SK-N-SH (cell line): ENCODE results near the gene GTF2E1. TPM values are rescaled to one million over a fixed set of nuclear protein-coding genes. Genes with fewer than 3 reads are reported as not detected.
A peak's percentile ranks its signal among the peaks of the same experiment; 100 is the strongest.

ENCODE experiments used
- CTCF ChIA-PET: fragments of 300-600, 350-600 bp; formaldehyde crosslinking; extraction: SDS; loops from one replicate; lab custom pipeline; 2021; lab: Yijun Ruan, JAX
- POLR2A ChIA-PET: fragments of 350-600 bp; sonication (Branson Sonifier 250); formaldehyde crosslinking; extraction: SDS; loops from one replicate; lab custom pipeline; 2020; ENCODE audit warnings: antibody characterized with exemption, inconsistent platforms; lab: Yijun Ruan, JAX
- DNase-seq: peaks from one replicate; pipeline ENCODE4 v3.0.0; 2012
- H2AFZ ChIP-seq: fragments of 200-600 bp; sonication (generic); 2 replicates; pipeline ENCODE4 v1.8.1; 2016; ENCODE audit warnings: antibody characterized with exemption, mild to moderate bottlenecking, low read depth
- H3F3A ChIP-seq: fragments of 200-600 bp; sonication (generic); replicated peaks from 2 replicates; pipeline ENCODE3; 2016; ENCODE audit warnings: antibody characterized with exemption, mild to moderate bottlenecking; ENCODE audit not compliant: insufficient read depth
- H3K27ac ChIP-seq, 2 experiments: fragments of 200-500 bp in 1 of 2; fragments of 200-600 bp in 1 of 2; sonication (Bioruptor generic) in 1 of 2; sonication (generic), shearing (Covaris generic) in 1 of 2; 2 replicates each; pipeline versions ENCODE4 v1.5.1 to v1.6.1; 2014 to 2016; ENCODE audit warnings: low read depth in 2 of 2, inconsistent platforms in 1 of 2, low read length in 1 of 2, mild to moderate bottlenecking in 1 of 2, mixed read lengths in 1 of 2
- H3K27me3 ChIP-seq: fragments of 200-600 bp; sonication (generic), shearing (Covaris generic); 2 replicates; pipeline ENCODE4 v1.6.1; 2016; ENCODE audit warnings: mixed run types; ENCODE audit not compliant: insufficient read depth
- H3K36me3 ChIP-seq, 2 experiments: fragments of 200-500 bp in 1 of 2; fragments of 200-600 bp in 1 of 2; sonication (Bioruptor generic) in 1 of 2; sonication (generic) in 1 of 2; replicated peaks in 1 of 2; 2 replicates each; pipeline versions ENCODE3 to v1.5.1; 2014 to 2016; ENCODE audit warnings: low read length in 1 of 2, mild to moderate bottlenecking in 1 of 2; ENCODE audit not compliant: insufficient read depth in 2 of 2, control insufficient read depth in 1 of 2
- H3K4me1 ChIP-seq, 2 experiments: fragments of 200-500 bp in 1 of 2; fragments of 200-600 bp in 1 of 2; sonication (Bioruptor generic) in 1 of 2; sonication (generic), shearing (Covaris generic) in 1 of 2; 2 replicates each; pipeline versions ENCODE4 v1.5.1 to v1.6.1; 2014 to 2016; ENCODE audit warnings: low read depth in 1 of 2, low read length in 1 of 2, mixed run types in 1 of 2; ENCODE audit not compliant: insufficient read depth in 2 of 2, control insufficient read depth in 1 of 2
- H3K4me2 ChIP-seq: fragments of 200-600 bp; sonication (generic), shearing (Covaris generic); 2 replicates; pipeline ENCODE4 v1.6.1; 2017; ENCODE audit warnings: mixed run types
- H3K4me3 ChIP-seq, 2 experiments: fragments of 200-500 bp in 1 of 2; fragments of 200-600 bp in 1 of 2; sonication (Bioruptor generic) in 1 of 2; sonication (generic), shearing (Covaris generic) in 1 of 2; 2 replicates each; pipeline versions ENCODE4 v1.5.1 to v1.8.1; 2014 to 2016; ENCODE audit warnings: low read depth in 2 of 2, inconsistent platforms in 1 of 2, low read length in 1 of 2, mild to moderate bottlenecking in 1 of 2, mixed read lengths in 1 of 2, moderate library complexity in 1 of 2
- H3K79me2 ChIP-seq: fragments of 200-600 bp; sonication (generic); 2 replicates; pipeline ENCODE4 v1.8.1; 2017; ENCODE audit warnings: mild to moderate bottlenecking; ENCODE audit not compliant: insufficient read depth
- H3K9ac ChIP-seq: fragments of 200-600 bp; sonication (generic); 2 replicates; pipeline ENCODE4 v1.6.1; 2017; ENCODE audit warnings: mixed run types
- H3K9me2 ChIP-seq: fragments of 200-600 bp; sonication (generic); 2 replicates; pipeline ENCODE4 v1.6.1; 2017; ENCODE audit warnings: mixed run types
- H3K9me3 ChIP-seq: fragments of 200-600 bp; sonication (generic); 2 replicates; pipeline ENCODE4 v1.6.1; 2017; ENCODE audit warnings: mixed run types, mild to moderate bottlenecking, moderate library complexity
- H4K20me1 ChIP-seq: fragments of 200-600 bp; sonication (generic); 2 replicates; pipeline ENCODE4 v1.6.1; 2017; ENCODE audit warnings: mild to moderate bottlenecking, mixed run types; ENCODE audit not compliant: insufficient read depth
- EP300 ChIP-seq, 2 experiments: IDR thresholded peaks; 2 replicates each; pipeline versions ENCODE4 v1.4.0 to v1.6.1; 2012; ENCODE audit warnings: borderline replicate concordance in 1 of 2, low read depth in 1 of 2, low read length in 1 of 2
- FOSL2 ChIP-seq: IDR thresholded peaks from 2 replicates; pipeline ENCODE4 v1.4.0; 2012; ENCODE audit warnings: low read depth, mild to moderate bottlenecking, moderate library complexity, borderline replicate concordance
- FOXJ3 ChIP-seq: sonication (generic); formaldehyde crosslinking; IDR thresholded peaks from 2 replicates; pipeline ENCODE4 v1.5.1; 2020; ENCODE audit warnings: mild to moderate bottlenecking, missing genetic modification reagents
- FOXM1 ChIP-seq: IDR thresholded peaks from 2 replicates; pipeline ENCODE4 v1.4.0; 2012; ENCODE audit warnings: low read depth, mild to moderate bottlenecking
- IRF3 ChIP-seq: fragments of 150-350 bp; IDR thresholded peaks from 2 replicates; pipeline ENCODE4 v1.6.1; 2016; ENCODE audit warnings: mild to moderate bottlenecking, low read depth, low read length
- JUND ChIP-seq: IDR thresholded peaks from 2 replicates; pipeline ENCODE4 v1.4.0; 2012
- NFIC ChIP-seq: IDR thresholded peaks from 2 replicates; pipeline ENCODE4 v1.4.0; 2012; ENCODE audit warnings: borderline replicate concordance
- NRF1 ChIP-seq: IDR thresholded peaks from 2 replicates; pipeline ENCODE4 v1.6.1; 2012; ENCODE audit warnings: low read depth, mild to moderate bottlenecking, low read length
- PBX3 ChIP-seq: IDR thresholded peaks from 2 replicates; pipeline ENCODE4; 2012
- RAD21 ChIP-seq: IDR thresholded peaks from 2 replicates; pipeline ENCODE4 v1.6.1; 2012; ENCODE audit warnings: mild to moderate bottlenecking, low read length
- RXRA ChIP-seq: IDR thresholded peaks from 2 replicates; pipeline ENCODE4 v1.4.0; 2012; ENCODE audit warnings: low read depth, mild to moderate bottlenecking, borderline replicate concordance
- SMC3 ChIP-seq: IDR thresholded peaks from 2 replicates; pipeline ENCODE4 v1.6.1; 2012; ENCODE audit warnings: low read depth, low read length, improper control_type of control experiment
- TCF12 ChIP-seq: IDR thresholded peaks from 2 replicates; pipeline ENCODE4 v1.4.0; 2012
- YY1 ChIP-seq: IDR thresholded peaks from 2 replicates; pipeline ENCODE4 v1.4.0; 2012; ENCODE audit warnings: low read depth, mild to moderate bottlenecking
- WGBS: methylation state at CpG from one replicate; pipeline ENCODE4 v1.1.6; 2017; ENCODE audit warnings: low lambda C conversion rate; 5-methylcytosine and 5-hydroxymethylcytosine counted together
- polyA plus RNA-seq, 3 experiments: library from polyadenylated mRNA; depleted of rRNA; stranded (reverse); fragments of >200 nt; gene quantifications; 2 replicates each; pipeline ENCODE4 v1.2.3, GENCODE V29; 2012
- TF ChIP-seq, protein P1 (sequence below): fragments of 200-600 bp; sonication (generic); IDR thresholded peaks from 2 replicates; pipeline ENCODE4 v1.6.1; 2017; ENCODE audit warnings: antibody characterized with exemption, mild to moderate bottlenecking, moderate library complexity
- TF ChIP-seq, protein P2 (sequence below): IDR thresholded peaks from 2 replicates; pipeline ENCODE4 v1.4.0; 2012; ENCODE audit warnings: low read depth, borderline replicate concordance
- TF ChIP-seq, protein P3 (sequence below): IDR thresholded peaks from 2 replicates; pipeline ENCODE4 v1.6.1; 2012; ENCODE audit warnings: mild to moderate bottlenecking, low read depth, low read length, moderate library complexity

The GTF2E1 gene
- polyA plus RNA-seq, 1 of the 3 experiments (the other 2 are of a cell fraction): 5.7 TPM

- TF ChIP-seq NRF1 (no peak), SMC3 (no peak), YY1 (no peak), FOXM1 (no peak), TCF12 (peak; percentile 73), NFIC (peak; percentile 14; the same call in 1 of the 2 replicates), PBX3 (peak; percentile 23; the same call in 1 of the 2 replicates), RXRA (peak; percentile 65; the same call in 1 of the 2 replicates)
- TF ChIP-seq, protein P1, sequence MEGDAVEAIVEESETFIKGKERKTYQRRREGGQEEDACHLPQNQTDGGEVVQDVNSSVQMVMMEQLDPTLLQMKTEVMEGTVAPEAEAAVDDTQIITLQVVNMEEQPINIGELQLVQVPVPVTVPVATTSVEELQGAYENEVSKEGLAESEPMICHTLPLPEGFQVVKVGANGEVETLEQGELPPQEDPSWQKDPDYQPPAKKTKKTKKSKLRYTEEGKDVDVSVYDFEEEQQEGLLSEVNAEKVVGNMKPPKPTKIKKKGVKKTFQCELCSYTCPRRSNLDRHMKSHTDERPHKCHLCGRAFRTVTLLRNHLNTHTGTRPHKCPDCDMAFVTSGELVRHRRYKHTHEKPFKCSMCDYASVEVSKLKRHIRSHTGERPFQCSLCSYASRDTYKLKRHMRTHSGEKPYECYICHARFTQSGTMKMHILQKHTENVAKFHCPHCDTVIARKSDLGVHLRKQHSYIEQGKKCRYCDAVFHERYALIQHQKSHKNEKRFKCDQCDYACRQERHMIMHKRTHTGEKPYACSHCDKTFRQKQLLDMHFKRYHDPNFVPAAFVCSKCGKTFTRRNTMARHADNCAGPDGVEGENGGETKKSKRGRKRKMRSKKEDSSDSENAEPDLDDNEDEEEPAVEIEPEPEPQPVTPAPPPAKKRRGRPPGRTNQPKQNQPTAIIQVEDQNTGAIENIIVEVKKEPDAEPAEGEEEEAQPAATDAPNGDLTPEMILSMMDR: no peak
- TF ChIP-seq, protein P2, sequence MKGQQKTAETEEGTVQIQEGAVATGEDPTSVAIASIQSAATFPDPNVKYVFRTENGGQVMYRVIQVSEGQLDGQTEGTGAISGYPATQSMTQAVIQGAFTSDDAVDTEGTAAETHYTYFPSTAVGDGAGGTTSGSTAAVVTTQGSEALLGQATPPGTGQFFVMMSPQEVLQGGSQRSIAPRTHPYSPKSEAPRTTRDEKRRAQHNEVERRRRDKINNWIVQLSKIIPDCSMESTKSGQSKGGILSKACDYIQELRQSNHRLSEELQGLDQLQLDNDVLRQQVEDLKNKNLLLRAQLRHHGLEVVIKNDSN: no peak
- TF ChIP-seq, protein P3, sequence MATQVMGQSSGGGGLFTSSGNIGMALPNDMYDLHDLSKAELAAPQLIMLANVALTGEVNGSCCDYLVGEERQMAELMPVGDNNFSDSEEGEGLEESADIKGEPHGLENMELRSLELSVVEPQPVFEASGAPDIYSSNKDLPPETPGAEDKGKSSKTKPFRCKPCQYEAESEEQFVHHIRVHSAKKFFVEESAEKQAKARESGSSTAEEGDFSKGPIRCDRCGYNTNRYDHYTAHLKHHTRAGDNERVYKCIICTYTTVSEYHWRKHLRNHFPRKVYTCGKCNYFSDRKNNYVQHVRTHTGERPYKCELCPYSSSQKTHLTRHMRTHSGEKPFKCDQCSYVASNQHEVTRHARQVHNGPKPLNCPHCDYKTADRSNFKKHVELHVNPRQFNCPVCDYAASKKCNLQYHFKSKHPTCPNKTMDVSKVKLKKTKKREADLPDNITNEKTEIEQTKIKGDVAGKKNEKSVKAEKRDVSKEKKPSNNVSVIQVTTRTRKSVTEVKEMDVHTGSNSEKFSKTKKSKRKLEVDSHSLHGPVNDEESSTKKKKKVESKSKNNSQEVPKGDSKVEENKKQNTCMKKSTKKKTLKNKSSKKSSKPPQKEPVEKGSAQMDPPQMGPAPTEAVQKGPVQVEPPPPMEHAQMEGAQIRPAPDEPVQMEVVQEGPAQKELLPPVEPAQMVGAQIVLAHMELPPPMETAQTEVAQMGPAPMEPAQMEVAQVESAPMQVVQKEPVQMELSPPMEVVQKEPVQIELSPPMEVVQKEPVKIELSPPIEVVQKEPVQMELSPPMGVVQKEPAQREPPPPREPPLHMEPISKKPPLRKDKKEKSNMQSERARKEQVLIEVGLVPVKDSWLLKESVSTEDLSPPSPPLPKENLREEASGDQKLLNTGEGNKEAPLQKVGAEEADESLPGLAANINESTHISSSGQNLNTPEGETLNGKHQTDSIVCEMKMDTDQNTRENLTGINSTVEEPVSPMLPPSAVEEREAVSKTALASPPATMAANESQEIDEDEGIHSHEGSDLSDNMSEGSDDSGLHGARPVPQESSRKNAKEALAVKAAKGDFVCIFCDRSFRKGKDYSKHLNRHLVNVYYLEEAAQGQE: no peak
These were observed 49.4 kb downstream of the GTF2E1 start (continued) for GRCh38 chr3:120791913-120792312.

DNA sequence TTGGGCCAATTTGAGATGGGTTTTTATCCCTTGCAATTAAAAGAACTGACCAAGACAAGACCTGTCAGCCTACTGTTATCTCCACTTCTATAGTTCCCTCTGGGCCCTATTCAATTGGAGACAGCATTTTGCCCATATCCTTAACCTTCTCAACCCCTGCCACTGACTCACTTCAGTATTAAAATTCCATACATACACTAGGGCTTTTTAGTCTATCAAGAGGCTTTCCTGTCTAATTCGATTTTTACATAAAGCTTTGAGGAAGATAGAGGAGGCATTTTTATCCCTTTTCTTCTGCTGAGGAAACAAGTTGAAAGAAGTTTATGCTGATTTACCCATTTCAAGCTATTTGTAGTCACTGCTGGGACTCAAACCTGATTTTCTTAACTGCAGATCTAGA is 51.1 kb downstream of the GTF2E1 start:
- peak overlapping the region; percentile 51 to 56; a peak in 3 of 4 replicates for H3K27ac ChIP-seq
- H3K27me3 ChIP-seq: no peaks in the 10 kb centered on the region
- no peaks in the 10 kb centered on the region for H3K79me2 ChIP-seq
- no peak for DNase-seq
- H3K9me3 ChIP-seq: no peaks in the 10 kb centered on the region
- H3K9ac ChIP-seq: no peak overlapping the region
- H3K36me3 ChIP-seq: no peaks in the 10 kb centered on the region
- H3K4me3 ChIP-seq: no peak overlapping the region
- no peaks in the 10 kb centered on the region for H3K9me2 ChIP-seq
- 25% methylated on average over 1 of the region's 1 CpG for WGBS
- H3K4me1 ChIP-seq: peaks cover 0 to 17% of the 10 kb centered on the region in 2 experiments; a peak in 2 of 4 replicates
- H3K4me2 ChIP-seq: no peak overlapping the region
- no peak overlapping the region for H2AFZ ChIP-seq
- CTCF ChIA-PET: interaction anchor here (0.8 to 9.3 kb wide), 6 partner anchors 141 to 375 kb away, joined by 3 to 277 read pairs (median 4); no protein-coding TSS in a partner anchor
- H3F3A ChIP-seq: peaks cover 15% of the 10 kb centered on the region
- no peaks in the 10 kb centered on the region for H4K20me1 ChIP-seq
- POLR2A ChIA-PET: no interaction called here
- TF ChIP-seq FOSL2 (peak; percentile 44; the same call in 1 of the 2 replicates), RAD21 (no peak), RXRA (peak; percentile 60; the same call in 1 of the 2 replicates), NRF1 (no peak), SMC3 (no peak), PBX3 (peak; percentile 74), JUND (peak; percentile 42), IRF3 (no peak), FOXJ3 (CRISPR knock-in tag) (no peak), EP300 (IDR thresholded peaks at IDR 0.05; ENCODE audit: borderline replicate concordance in 1 of 2, low read depth in 1 of 2, low read length in 1 of 2) (peak in 1 of 2 experiments; percentile 61; a peak in 1 of 4 replicates)
- TF ChIP-seq, protein P3: no peak
